ENCODE data around the gene LMO2.

Gene LMO2

DNA sequence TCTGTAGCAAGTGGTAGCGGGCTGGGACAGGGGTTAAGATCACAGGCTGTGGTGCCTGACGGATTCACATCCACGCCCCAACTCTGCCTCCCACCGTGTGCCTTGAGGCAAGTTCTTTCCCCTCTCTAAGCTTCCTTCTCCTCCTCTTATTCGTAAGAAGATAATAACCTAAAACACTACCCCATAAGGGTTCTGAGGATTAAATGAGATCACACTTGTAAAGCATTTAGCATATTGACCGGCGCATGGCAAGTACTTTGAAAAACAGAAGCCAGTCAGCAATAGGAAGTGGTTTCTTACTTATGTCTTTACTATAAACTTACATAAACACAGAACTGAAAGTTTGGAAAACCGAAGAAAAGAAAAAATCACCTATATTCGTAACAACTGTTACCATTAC lies 15.5 kb upstream of the LMO2 start:
- H3K4me3 ChIP-seq (ENCODE audit: low read depth, low read length): no peak overlapping the region
- DNase-seq (ENCODE audit: low read depth): no peak
- TF ChIP-seq, protein P1, sequence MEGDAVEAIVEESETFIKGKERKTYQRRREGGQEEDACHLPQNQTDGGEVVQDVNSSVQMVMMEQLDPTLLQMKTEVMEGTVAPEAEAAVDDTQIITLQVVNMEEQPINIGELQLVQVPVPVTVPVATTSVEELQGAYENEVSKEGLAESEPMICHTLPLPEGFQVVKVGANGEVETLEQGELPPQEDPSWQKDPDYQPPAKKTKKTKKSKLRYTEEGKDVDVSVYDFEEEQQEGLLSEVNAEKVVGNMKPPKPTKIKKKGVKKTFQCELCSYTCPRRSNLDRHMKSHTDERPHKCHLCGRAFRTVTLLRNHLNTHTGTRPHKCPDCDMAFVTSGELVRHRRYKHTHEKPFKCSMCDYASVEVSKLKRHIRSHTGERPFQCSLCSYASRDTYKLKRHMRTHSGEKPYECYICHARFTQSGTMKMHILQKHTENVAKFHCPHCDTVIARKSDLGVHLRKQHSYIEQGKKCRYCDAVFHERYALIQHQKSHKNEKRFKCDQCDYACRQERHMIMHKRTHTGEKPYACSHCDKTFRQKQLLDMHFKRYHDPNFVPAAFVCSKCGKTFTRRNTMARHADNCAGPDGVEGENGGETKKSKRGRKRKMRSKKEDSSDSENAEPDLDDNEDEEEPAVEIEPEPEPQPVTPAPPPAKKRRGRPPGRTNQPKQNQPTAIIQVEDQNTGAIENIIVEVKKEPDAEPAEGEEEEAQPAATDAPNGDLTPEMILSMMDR (IDR thresholded peaks at IDR 0.05; ENCODE audit: control insufficient read depth, extremely low read depth, insufficient read depth): no peak

DNA sequence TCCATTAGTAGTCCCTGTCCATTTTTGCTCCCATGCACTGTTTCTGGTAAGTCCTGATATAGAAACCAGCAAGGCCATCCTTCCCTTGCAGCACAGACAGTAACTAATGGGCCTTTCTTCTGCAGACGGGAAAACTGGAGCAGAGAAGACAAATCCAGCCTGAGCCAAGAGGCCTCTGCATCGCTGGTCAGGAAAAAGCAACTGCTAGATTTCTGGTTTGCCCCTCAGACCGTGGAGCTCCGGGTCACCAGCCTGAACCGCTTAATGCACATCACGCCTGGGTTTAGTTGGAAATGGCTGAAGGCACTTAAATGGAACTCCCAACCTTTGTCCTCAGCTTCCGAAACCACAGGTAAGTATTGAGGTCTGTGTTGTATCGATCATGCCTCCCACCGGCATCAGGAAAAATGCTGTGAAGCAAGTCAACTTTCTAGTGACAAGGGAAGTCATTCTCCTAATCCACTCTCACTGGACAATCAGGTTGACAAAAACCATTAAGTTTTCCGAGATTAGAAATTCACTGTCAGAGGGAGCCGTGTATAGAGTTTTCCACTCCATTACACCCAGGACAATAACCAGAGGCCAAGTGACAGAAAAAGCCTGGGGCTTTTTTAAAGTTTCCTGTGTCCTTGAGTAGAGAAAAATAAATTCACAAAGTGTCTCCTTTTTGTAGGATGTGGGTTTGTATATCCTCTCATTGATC lies 14.8 kb upstream of the LMO2 start:
- TF ChIP-seq, protein P1 (IDR thresholded peaks at IDR 0.05; ENCODE audit: control insufficient read depth, extremely low read depth, insufficient read depth): no peak
- DNase-seq (ENCODE audit: low read depth): no peak

DNA sequence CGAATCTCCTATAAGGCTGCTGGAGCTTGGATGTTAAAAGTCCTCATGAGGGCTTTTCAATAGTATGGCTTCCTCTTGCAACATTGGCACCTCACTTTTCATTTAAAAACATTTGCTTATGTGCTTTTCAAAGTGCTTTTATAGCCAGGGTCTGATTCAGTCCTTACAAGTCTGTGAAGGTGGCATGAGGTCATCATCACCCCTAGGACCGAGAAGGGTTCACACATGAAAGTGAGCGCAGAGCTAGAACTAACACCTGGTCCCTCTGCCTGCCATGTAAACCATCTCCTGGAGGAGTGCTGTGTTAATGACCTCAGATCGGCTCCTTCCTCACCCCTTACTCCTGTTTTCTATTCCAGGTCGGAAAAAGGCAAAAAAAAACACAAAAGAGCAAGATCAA lies 12.2 kb upstream of the LMO2 start:
- no peak overlapping the region for H3K4me3 ChIP-seq (ENCODE audit: low read depth, low read length)
- DNase-seq (ENCODE audit: low read depth): no peak
- TF ChIP-seq, protein P1 (IDR thresholded peaks at IDR 0.05; ENCODE audit: control insufficient read depth, extremely low read depth, insufficient read depth): no peak

More for the DNA sequence above, 14.8 kb upstream of the LMO2 start:
- no peak overlapping the region for H3K4me3 ChIP-seq (ENCODE audit: low read depth, low read length)

DNA sequence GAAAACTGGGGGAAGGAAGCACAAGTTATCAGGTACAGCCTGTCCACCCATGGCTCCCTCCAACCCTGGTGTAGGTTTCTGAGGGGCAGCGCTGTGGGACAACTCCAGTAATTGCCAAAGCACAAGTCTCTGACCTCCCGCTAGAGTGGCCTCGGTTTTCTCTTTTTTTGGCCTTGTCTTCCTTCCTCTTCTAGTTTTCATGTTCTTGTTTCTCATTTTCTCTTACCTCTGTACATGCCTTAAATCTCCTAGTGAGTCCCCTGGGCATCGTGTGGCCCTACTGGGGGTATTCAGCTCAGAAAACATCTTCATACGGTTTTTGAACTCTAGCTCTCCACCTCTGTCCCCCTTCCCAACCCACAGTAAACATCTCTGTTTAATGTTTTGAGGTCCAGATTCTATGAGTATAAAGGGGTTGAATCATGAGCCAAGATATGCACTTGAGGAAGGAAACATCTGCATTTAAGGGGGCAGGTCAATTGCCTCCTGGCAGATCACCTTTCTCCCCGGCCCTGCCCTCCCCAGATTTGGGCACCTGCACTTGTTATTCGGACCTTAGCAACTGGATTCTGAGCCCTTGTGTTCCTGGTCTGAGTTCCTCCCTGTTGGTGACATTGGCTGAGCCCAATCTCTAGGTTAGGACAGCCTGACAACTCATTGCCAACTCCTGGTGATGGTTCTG lies 8.4 kb upstream of the LMO2 start:
- TF ChIP-seq, protein P1 (IDR thresholded peaks at IDR 0.05; ENCODE audit: control insufficient read depth, extremely low read depth, insufficient read depth): no peak
- H3K4me3 ChIP-seq (ENCODE audit: low read depth, low read length): no peak overlapping the region
- DNase-seq (ENCODE audit: low read depth): no peak

DNA sequence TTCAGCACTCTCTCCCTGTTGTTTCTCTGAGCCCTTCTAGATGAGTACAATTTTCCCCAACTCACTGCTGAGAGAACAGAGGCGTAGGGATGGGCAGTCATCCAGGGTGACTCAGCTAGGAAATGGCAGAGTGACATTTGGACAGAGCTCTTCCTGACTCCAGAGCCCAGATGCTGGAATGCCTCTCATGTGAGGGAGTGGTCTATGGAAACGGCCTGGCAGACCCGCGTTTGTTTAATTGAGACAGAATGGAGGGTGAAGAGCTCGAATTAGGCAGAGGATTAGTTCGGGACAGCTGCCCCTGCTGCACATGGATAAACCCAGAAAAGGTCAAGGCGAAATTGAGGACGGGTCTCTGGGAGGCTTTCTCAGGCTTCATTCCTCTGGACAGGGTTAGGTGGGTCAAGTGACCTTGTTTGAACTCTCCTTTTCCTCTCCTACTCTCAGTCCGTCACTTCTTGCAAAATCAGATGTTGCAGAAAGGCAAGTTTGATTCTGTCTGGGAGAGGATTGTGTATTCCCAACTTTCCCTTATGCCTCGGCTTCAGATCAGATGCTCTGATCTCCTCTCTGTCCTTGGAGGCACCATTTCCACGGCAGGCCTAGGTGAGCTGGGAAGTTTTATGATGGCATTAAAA lies 7.6 kb upstream of the LMO2 start:
- no peak overlapping the region for H3K4me3 ChIP-seq (ENCODE audit: low read depth, low read length)
- DNase-seq (ENCODE audit: low read depth): peak; percentile 34
- TF ChIP-seq, protein P1 (IDR thresholded peaks at IDR 0.05; ENCODE audit: control insufficient read depth, extremely low read depth, insufficient read depth): no peak

DNA sequence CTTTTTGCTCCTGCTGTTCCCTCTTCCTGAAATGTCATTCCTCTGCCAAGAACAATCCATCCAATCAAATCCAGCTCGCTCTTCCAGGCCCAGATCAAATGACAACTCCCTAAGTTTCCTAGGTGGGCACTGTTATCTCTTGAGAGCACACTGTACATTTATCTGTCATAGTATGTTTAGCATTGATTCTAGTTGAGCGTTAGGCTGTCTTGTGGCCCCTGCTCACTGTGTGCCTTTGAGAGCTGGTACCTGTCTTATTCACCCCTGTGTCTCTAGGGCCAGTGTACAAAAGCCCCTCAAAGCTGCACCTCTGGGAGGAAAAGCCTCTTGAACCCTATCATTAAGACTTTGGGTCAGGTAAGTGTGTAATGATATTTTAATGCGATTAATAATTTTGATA lies 7.1 kb upstream of the LMO2 start:
- no peak overlapping the region for H3K4me3 ChIP-seq (ENCODE audit: low read depth, low read length)
- TF ChIP-seq, protein P1 (IDR thresholded peaks at IDR 0.05; ENCODE audit: control insufficient read depth, extremely low read depth, insufficient read depth): no peak
- no peak for DNase-seq (ENCODE audit: low read depth)

Data from LNCaP clone FGC (cell line).